ENCODE measurements around the gene C1orf52. TPM values are rescaled to one million over a fixed set of nuclear protein-coding genes. Genes with fewer than 3 reads are reported as not detected.

Gene C1orf52
- total and polyA plus RNA-seq, 2 of the 13 experiments (the other 11 are each of a cell fraction or from before 2014, with no cell fraction given) = 19.4 to 27.4 TPM

GRCh38 chr1:85276215-85276977, 16.9 kb upstream of the C1orf52 start, which contains the start of gene BCL10 (continued):
- TF ChIP-seq ZNF3 (CRISPR knock-in tag; IDR thresholded peaks at IDR 0.05) (no peak), AKNA (CRISPR knock-in tag; IDR thresholded peaks at IDR 0.05; ENCODE audit: borderline replicate concordance) (no peak), NFE2 (CRISPR knock-in tag; IDR thresholded peaks at IDR 0.05) (no peak), GTF3A (CRISPR knock-in tag; conservative IDR thresholded peaks at IDR 0.05) (no peak), ZSCAN30 (CRISPR knock-in tag; IDR thresholded peaks at IDR 0.05) (no peak), TFAP4 (IDR thresholded peaks at IDR 0.05; ENCODE audit: borderline replicate concordance, low read depth) (peak; percentile 72; the same call in 1 of the 2 replicates), SIX1 (CRISPR knock-in tag; IDR thresholded peaks at IDR 0.05; ENCODE audit: borderline replicate concordance) (no peak), SETDB1 (CRISPR knock-in tag; IDR thresholded peaks at IDR 0.05; ENCODE audit: borderline replicate concordance) (no peak), ZNF317 (CRISPR knock-in tag; IDR thresholded peaks at IDR 0.05) (no peak; the same call in 1 of the 2 replicates), RBFOX2 (IDR thresholded peaks at IDR 0.05; ENCODE audit: low read depth, low read length) (peak; percentile 95), CAMTA2 (CRISPR knock-in tag; IDR thresholded peaks at IDR 0.05; ENCODE audit: borderline replicate concordance) (no peak), ZNF687 (CRISPR knock-in tag; IDR thresholded peaks at IDR 0.05) (peak; percentile 86), ZNF235 (CRISPR knock-in tag; IDR thresholded peaks at IDR 0.05; ENCODE audit: borderline replicate concordance) (no peak), ATF7 (IDR thresholded peaks at IDR 0.05) (no peak), ATF7 (CRISPR knock-in tag; IDR thresholded peaks at IDR 0.05) (no peak)
- TF ChIP-seq, protein P1, sequence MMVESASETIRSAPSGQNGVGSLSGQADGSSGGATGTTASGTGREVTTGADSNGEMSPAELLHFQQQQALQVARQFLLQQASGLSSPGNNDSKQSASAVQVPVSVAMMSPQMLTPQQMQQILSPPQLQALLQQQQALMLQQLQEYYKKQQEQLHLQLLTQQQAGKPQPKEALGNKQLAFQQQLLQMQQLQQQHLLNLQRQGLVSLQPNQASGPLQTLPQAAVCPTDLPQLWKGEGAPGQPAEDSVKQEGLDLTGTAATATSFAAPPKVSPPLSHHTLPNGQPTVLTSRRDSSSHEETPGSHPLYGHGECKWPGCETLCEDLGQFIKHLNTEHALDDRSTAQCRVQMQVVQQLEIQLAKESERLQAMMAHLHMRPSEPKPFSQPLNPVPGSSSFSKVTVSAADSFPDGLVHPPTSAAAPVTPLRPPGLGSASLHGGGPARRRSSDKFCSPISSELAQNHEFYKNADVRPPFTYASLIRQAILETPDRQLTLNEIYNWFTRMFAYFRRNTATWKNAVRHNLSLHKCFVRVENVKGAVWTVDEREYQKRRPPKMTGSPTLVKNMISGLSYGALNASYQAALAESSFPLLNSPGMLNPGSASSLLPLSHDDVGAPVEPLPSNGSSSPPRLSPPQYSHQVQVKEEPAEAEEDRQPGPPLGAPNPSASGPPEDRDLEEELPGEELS (CRISPR knock-in tag; IDR thresholded peaks at IDR 0.05) = no peak
- TF ChIP-seq, protein P2, sequence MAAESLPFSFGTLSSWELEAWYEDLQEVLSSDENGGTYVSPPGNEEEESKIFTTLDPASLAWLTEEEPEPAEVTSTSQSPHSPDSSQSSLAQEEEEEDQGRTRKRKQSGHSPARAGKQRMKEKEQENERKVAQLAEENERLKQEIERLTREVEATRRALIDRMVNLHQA (CRISPR knock-in tag; IDR thresholded peaks at IDR 0.05) = no peak

Data from HepG2 (cell line).